CD14-positive monocyte (primary cell): ENCODE results near the gene LYRM4. TPM values are rescaled to one million over a fixed set of nuclear protein-coding genes. Genes with fewer than 3 reads are reported as not detected.

Experiments used
- DNase-seq, 3 donors: peaks; one replicate each; pipeline ENCODE4 v3.0.0-alpha.2; 2011 to 2022
- H2AFZ ChIP-seq: 2 replicates; pipeline ENCODE4 v1.6.0; 2012; ENCODE audit warnings: mild to moderate bottlenecking, low read depth, low read length, inconsistent platforms; ENCODE audit not compliant: insufficient read depth, poor library complexity, severe bottlenecking
- H3K27ac ChIP-seq, 2 donors: 1 replicate in 1 of 2; 2 replicates in 1 of 2; pipeline ENCODE4 v1.5.1; 2012 to 2013; ENCODE audit warnings: low read length in 2 of 2, control low read depth in 1 of 2, inconsistent platforms in 1 of 2, low read depth in 1 of 2, mild to moderate bottlenecking in 1 of 2
- H3K27me3 ChIP-seq, 2 donors: one replicate each; pipeline versions ENCODE4 v1.6.0 to v1.6.1; 2011 to 2013; ENCODE audit warnings: low read length in 2 of 2; ENCODE audit not compliant: control insufficient read depth in 2 of 2, insufficient read depth in 2 of 2
- H3K36me3 ChIP-seq, 2 donors: replicated peaks in 1 of 2; 1 replicate in 1 of 2; 2 replicates in 1 of 2; pipeline versions ENCODE4 v1.5.1 to v1.6.1; 2012 to 2013; ENCODE audit warnings: low read length in 2 of 2, control low read depth in 1 of 2, inconsistent platforms in 1 of 2, mild to moderate bottlenecking in 1 of 2; ENCODE audit not compliant: insufficient read depth in 2 of 2, control insufficient read depth in 1 of 2
- H3K4me1 ChIP-seq, 2 donors: 1 replicate in 1 of 2; 2 replicates in 1 of 2; pipeline versions ENCODE4 v1.5.1 to v1.6.1; 2012 to 2013; ENCODE audit warnings: low read length in 2 of 2, control low read depth in 1 of 2, inconsistent platforms in 1 of 2, mild to moderate bottlenecking in 1 of 2, moderate library complexity in 1 of 2; ENCODE audit not compliant: insufficient read depth in 2 of 2, control insufficient read depth in 1 of 2
- H3K4me2 ChIP-seq: replicated peaks from 2 replicates; pipeline ENCODE3; 2012; ENCODE audit warnings: low read length, moderate library complexity, mild to moderate bottlenecking; ENCODE audit not compliant: poor library complexity, severe bottlenecking; ENCODE audit errors: extremely low read depth
- H3K4me3 ChIP-seq, 3 experiments: fragments of 200-600 bp in 1 of 3; sonication (generic) in 1 of 3; replicated peaks in 1 of 3; 1 replicate in 2 of 3; 2 replicates in 1 of 3; pipeline ENCODE4 v1.5.1; 2011 to 2013; ENCODE audit warnings: low read length in 3 of 3, mild to moderate bottlenecking in 3 of 3, control low read depth in 2 of 3, low read depth in 2 of 3, inconsistent platforms in 1 of 3, moderate library complexity in 1 of 3
- H3K79me2 ChIP-seq: 2 replicates; pipeline ENCODE4 v1.6.0; 2012; ENCODE audit warnings: mild to moderate bottlenecking, control low read depth, inconsistent platforms, low read length, moderate library complexity; ENCODE audit not compliant: insufficient read depth
- H3K9ac ChIP-seq: 2 replicates; pipeline ENCODE4 v1.6.0; 2017; ENCODE audit warnings: low read length, mild to moderate bottlenecking; ENCODE audit not compliant: insufficient read depth, poor library complexity, severe bottlenecking
- H3K9me3 ChIP-seq, 2 donors: replicated peaks in 1 of 2; 1 replicate in 1 of 2; 2 replicates in 1 of 2; pipeline versions ENCODE4 v1.5.1 to v1.6.1; 2012 to 2013; ENCODE audit warnings: low read length in 2 of 2, control low read depth in 1 of 2; ENCODE audit not compliant: control insufficient read depth in 1 of 2, insufficient read depth in 1 of 2
- H4K20me1 ChIP-seq: 2 replicates; pipeline ENCODE4 v1.6.0; 2012; ENCODE audit warnings: mild to moderate bottlenecking, low read length, control low read depth, moderate library complexity; ENCODE audit not compliant: insufficient read depth
- H3K27ac Mint-ChIP-seq, 7 donors: one replicate each; pipeline ENCODE4 v1.8.0; 2020; ENCODE audit warnings: mild to moderate bottlenecking in 7 of 7, mixed read lengths in 7 of 7, moderate library complexity in 6 of 7, inconsistent platforms in 2 of 7
- H3K27me3 Mint-ChIP-seq, 3 donors: one replicate each; pipeline ENCODE4 v1.8.0; 2021 to 2022; ENCODE audit warnings: low read depth in 3 of 3, mild to moderate bottlenecking in 3 of 3, mixed read lengths in 3 of 3, moderate library complexity in 3 of 3, inconsistent platforms in 1 of 3
- H3K36me3 Mint-ChIP-seq, 2 donors: one replicate each; pipeline ENCODE4 v1.8.0; 2020; ENCODE audit warnings: mixed read lengths in 2 of 2, inconsistent platforms in 1 of 2, mild to moderate bottlenecking in 1 of 2
- H3K4me1 Mint-ChIP-seq: one replicate; pipeline ENCODE4 v1.8.0; 2020; ENCODE audit warnings: mild to moderate bottlenecking, mixed read lengths
- H3K4me3 Mint-ChIP-seq, 2 donors: one replicate each; pipeline ENCODE4 v1.8.0; 2020; ENCODE audit warnings: mild to moderate bottlenecking in 2 of 2, mixed read lengths in 2 of 2, moderate library complexity in 1 of 2
- H3K9me3 Mint-ChIP-seq, 7 donors: one replicate each; pipeline ENCODE4 v1.8.0; 2020 to 2022; ENCODE audit warnings: mixed read lengths in 7 of 7, mild to moderate bottlenecking in 6 of 7, moderate library complexity in 6 of 7, inconsistent platforms in 2 of 7
- WGBS: methylation state at CpG from one replicate; pipeline ENCODE4 v1.1.5; 2013; ENCODE audit warnings: missing lambda C conversion rate; ENCODE audit not compliant: insufficient coverage; 5-methylcytosine and 5-hydroxymethylcytosine counted together
- intact Hi-C, 2 donors: fragments of 100-400 bp; cut with micrococcal nuclease; formaldehyde crosslinking; loops; one replicate each; pipeline versions ENCODE4 v1.15.0 to v1.15.1; 2023
- polyA plus RNA-seq, 3 donors: library from polyadenylated mRNA; depleted of rRNA in 1 of 3; unstranded in 2 of 3; stranded (reverse) in 1 of 3; fragments of 300-500 nt in 2 of 3; fragments of >200 nt in 1 of 3; fragmentation: Illumina TruSeq in 2 of 3; gene quantifications; 1 replicate in 2 of 3; 2 replicates in 1 of 3; pipeline ENCODE4 v1.2.3, GENCODE V29; 2012 to 2021
- TF ChIP-seq, protein P1 (sequence below): fragments of 200-600 bp; IDR thresholded peaks from one replicate; pipeline ENCODE4 v1.8.0; 2022; ENCODE audit warnings: antibody characterized with exemption, mild to moderate bottlenecking

Gene LYRM4
- polyA plus RNA-seq, 3 donors = 13.7 to 19.6 (median 18.1) TPM

DNA sequence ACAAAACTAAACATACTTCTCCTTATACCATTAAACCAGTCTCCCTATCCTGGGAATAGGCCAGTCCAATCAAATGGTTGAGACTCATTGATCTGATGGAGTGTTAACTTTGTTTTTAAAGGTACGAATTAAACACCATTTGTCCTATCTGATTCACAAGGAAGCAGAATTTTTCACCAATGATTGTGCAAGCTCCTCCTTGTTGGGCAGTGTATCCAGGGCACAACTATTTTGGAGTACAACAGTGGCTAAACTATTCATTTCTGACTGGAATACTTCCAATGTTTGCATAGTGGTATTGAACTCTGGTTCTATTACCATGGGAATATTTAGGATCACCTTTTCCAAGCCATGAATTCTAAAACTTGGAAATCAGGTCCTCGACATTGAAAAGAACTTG is 181.1 kb downstream of the LYRM4 start:
- Histone ChIP-seq H3K4me1 (peaks cover 12 to 27% of the 10 kb centered on the region in 2 donors), H3K4me3 (no peak overlapping the region), H3K27me3 (peaks cover 0 to 9% of the 10 kb centered on the region in 2 donors), H3K4me2 (no peak overlapping the region), H2AFZ (no peak overlapping the region), H4K20me1 (no peaks in the 10 kb centered on the region), H3K27ac (no peak overlapping the region), H3K9ac (no peak overlapping the region), H3K79me2 (no peaks in the 10 kb centered on the region), H3K9me3 (no peaks in the 10 kb centered on the region), H3K36me3 (no peaks in the 10 kb centered on the region)
- H3K36me3 Mint-ChIP-seq = peaks cover 0 to 6% of the 10 kb centered on the region in 2 donors
- TF ChIP-seq, protein P1, sequence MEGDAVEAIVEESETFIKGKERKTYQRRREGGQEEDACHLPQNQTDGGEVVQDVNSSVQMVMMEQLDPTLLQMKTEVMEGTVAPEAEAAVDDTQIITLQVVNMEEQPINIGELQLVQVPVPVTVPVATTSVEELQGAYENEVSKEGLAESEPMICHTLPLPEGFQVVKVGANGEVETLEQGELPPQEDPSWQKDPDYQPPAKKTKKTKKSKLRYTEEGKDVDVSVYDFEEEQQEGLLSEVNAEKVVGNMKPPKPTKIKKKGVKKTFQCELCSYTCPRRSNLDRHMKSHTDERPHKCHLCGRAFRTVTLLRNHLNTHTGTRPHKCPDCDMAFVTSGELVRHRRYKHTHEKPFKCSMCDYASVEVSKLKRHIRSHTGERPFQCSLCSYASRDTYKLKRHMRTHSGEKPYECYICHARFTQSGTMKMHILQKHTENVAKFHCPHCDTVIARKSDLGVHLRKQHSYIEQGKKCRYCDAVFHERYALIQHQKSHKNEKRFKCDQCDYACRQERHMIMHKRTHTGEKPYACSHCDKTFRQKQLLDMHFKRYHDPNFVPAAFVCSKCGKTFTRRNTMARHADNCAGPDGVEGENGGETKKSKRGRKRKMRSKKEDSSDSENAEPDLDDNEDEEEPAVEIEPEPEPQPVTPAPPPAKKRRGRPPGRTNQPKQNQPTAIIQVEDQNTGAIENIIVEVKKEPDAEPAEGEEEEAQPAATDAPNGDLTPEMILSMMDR = no peak
- peaks cover 16 to 27% (median 19%) of the 10 kb centered on the region in 3 donors for H3K27me3 Mint-ChIP-seq
- no peak overlapping the region for H3K27ac Mint-ChIP-seq
- H3K4me1 Mint-ChIP-seq = peaks cover 22% of the 10 kb centered on the region
- WGBS = 100% methylated on average over 1 of the region's 2 CpGs
- H3K4me3 Mint-ChIP-seq = no peak overlapping the region
- peaks cover 0 to 2% (median 0%) of the 10 kb centered on the region in 7 donors for H3K9me3 Mint-ChIP-seq
- DNase-seq = no peak
- intact Hi-C loops = loop anchor here in 1 of 2 donors (10.0 kb wide), 1 partner anchor 185 kb away; the partner anchor contains the start of genes FARS2 and LYRM4

DNA sequence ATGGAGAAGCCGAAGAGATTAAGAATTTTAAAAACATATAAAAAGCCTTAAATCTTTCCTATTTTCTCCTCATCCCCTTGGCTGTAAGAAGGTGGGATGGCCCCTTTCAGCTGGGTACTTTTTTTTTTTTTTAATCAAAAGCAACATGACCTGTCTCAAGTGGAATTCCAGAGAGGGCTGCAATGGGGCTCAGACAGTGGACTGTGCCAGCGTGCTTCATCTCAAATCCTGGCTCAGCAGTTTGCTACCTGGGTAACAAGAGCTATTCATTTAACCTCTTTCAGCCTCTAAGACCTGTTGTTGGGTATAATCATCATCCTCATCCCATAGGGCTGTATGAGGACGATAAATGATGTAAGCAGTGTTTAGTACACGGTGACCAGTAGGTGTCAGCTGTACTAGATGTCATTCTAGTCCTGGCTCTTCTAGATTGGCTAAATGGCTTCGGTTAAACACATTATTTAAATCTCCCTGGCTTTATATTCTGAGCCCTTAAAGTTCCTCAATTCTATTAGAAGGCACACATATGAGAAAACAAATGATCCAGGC is 182.6 kb downstream of the LYRM4 start:
- no peak overlapping the region for H3K27ac Mint-ChIP-seq
- H3K36me3 Mint-ChIP-seq = peaks cover 0 to 2% of the 10 kb centered on the region in 2 donors
- Histone ChIP-seq H3K27ac (no peak overlapping the region), H3K4me2 (no peak overlapping the region), H3K79me2 (no peaks in the 10 kb centered on the region), H2AFZ (no peak overlapping the region), H3K36me3 (no peaks in the 10 kb centered on the region), H3K9me3 (no peaks in the 10 kb centered on the region), H3K27me3 (no peaks in the 10 kb centered on the region), H3K4me1 (peaks cover 12 to 13% of the 10 kb centered on the region in 2 donors), H3K9ac (no peak overlapping the region), H3K4me3 (no peak overlapping the region), H4K20me1 (no peaks in the 10 kb centered on the region)
- H3K27me3 Mint-ChIP-seq = peaks cover 5 to 15% (median 14%) of the 10 kb centered on the region in 3 donors
- H3K4me3 Mint-ChIP-seq = no peak overlapping the region
- DNase-seq = no peak
- peaks cover 0 to 2% (median 0%) of the 10 kb centered on the region in 7 donors for H3K9me3 Mint-ChIP-seq
- intact Hi-C loops = no loop called here
- H3K4me1 Mint-ChIP-seq = peaks cover 13% of the 10 kb centered on the region
- 100% methylated on average over 2 of the region's 5 CpGs for WGBS
- TF ChIP-seq, protein P1 = peak; percentile 19
